HepG2 (cell line): ENCODE data around the gene ZBTB7B. TPM values are rescaled to one million over a fixed set of nuclear protein-coding genes. Genes with fewer than 3 reads are reported as not detected.

Source experiments
- DRAP1 ChIP-seq: IDR thresholded peaks from 2 replicates; pipeline ENCODE4 v1.6.1; 2016; ENCODE audit warnings: missing genetic modification reagents, missing compliant biosample characterization
- FOXK1 ChIP-seq: sonication (generic); formaldehyde crosslinking; IDR thresholded peaks from 2 replicates; pipeline ENCODE4 v1.4.0; 2020; ENCODE audit warnings: low read depth, missing genetic modification reagents, borderline replicate concordance
- GFI1 ChIP-seq: sonication (generic); formaldehyde crosslinking; IDR thresholded peaks from 2 replicates; pipeline ENCODE4 v1.5.0; 2020; ENCODE audit warnings: missing genetic modification reagents, mild to moderate bottlenecking, borderline replicate concordance
- GRHL1 ChIP-seq: sonication (generic); formaldehyde crosslinking; conservative IDR thresholded peaks from 2 replicates; pipeline ENCODE4 v1.8.0; 2022; ENCODE audit warnings: missing genetic modification reagents
- IKZF5 ChIP-seq: IDR thresholded peaks from 2 replicates; pipeline ENCODE4 v1.6.1; 2018; ENCODE audit warnings: missing genetic modification reagents, mild to moderate bottlenecking, missing compliant biosample characterization
- JUND ChIP-seq: sonication (generic); formaldehyde crosslinking; IDR thresholded peaks from 2 replicates; pipeline ENCODE4 v1.8.0; 2022; ENCODE audit warnings: mild to moderate bottlenecking, missing genetic modification reagents
- LCORL ChIP-seq, 2 experiments: fragments of 450-650 bp in 1 of 2; sonication (generic) in 1 of 2; formaldehyde crosslinking in 1 of 2; IDR thresholded peaks; 2 replicates each; pipeline versions ENCODE4 v1.5.0 to v1.6.1; 2017 to 2020; ENCODE audit warnings: antibody characterized with exemption in 1 of 2, missing genetic modification reagents in 1 of 2
- PCBP2 ChIP-seq: fragments of 200-400 bp; formaldehyde crosslinking; optimal IDR thresholded peaks from 2 replicates; pipeline ENCODE3; 2018; ENCODE audit warnings: low read length, low read depth; ENCODE audit not compliant: poor library complexity, severe bottlenecking
- SCMH1 ChIP-seq: sonication (generic); formaldehyde crosslinking; IDR thresholded peaks from 2 replicates; pipeline ENCODE4 v1.9.0; 2021; ENCODE audit warnings: missing genetic modification reagents, mild to moderate bottlenecking, borderline replicate concordance
- SIN3A ChIP-seq: IDR thresholded peaks from 2 replicates; pipeline ENCODE4 v1.6.1; 2011; ENCODE audit warnings: low read depth, mild to moderate bottlenecking, control low read depth, low read length, borderline replicate concordance
- SMAD1 ChIP-seq: sonication (generic); formaldehyde crosslinking; IDR thresholded peaks from 2 replicates; pipeline ENCODE4 v1.4.0; 2020; ENCODE audit warnings: missing genetic modification reagents, low read depth, mild to moderate bottlenecking, borderline replicate concordance
- SP4 ChIP-seq: sonication (generic); formaldehyde crosslinking; IDR thresholded peaks from 2 replicates; pipeline ENCODE4 v1.8.1; 2023; ENCODE audit warnings: mild to moderate bottlenecking, missing genetic modification reagents
- TRIM22 ChIP-seq: fragments of 450-650 bp; IDR thresholded peaks from 2 replicates; pipeline ENCODE4 v1.6.1; 2017
- ZBTB42 ChIP-seq: sonication (generic); formaldehyde crosslinking; IDR thresholded peaks from 2 replicates; pipeline ENCODE4 v1.5.0; 2020; ENCODE audit warnings: mild to moderate bottlenecking, missing genetic modification reagents
- ZFY ChIP-seq: sonication (generic); formaldehyde crosslinking; IDR thresholded peaks from 2 replicates; pipeline ENCODE4 v1.4.0; 2020; ENCODE audit warnings: missing genetic modification reagents
- ZNF44 ChIP-seq: sonication (generic); formaldehyde crosslinking; IDR thresholded peaks from 2 replicates; pipeline ENCODE4 v1.5.1; 2020; ENCODE audit warnings: mild to moderate bottlenecking, missing genetic modification reagents
- ZNF660 ChIP-seq: sonication (generic); formaldehyde crosslinking; IDR thresholded peaks from 2 replicates; pipeline ENCODE4 v1.5.1; 2020; ENCODE audit warnings: mild to moderate bottlenecking, low read depth, missing genetic modification reagents, borderline replicate concordance
- ZNF670 ChIP-seq: sonication (generic); formaldehyde crosslinking; IDR thresholded peaks from 2 replicates; pipeline ENCODE4 v1.8.0; 2022; ENCODE audit warnings: mild to moderate bottlenecking, missing genetic modification reagents, borderline replicate concordance
- polyA plus RNA-seq, 8 experiments: library from polyadenylated mRNA; depleted of rRNA in 3 of 8; stranded (reverse) in 7 of 8; unstranded in 1 of 8; fragments of >200 nt; fragmentation: Illumina TruSeq in 4 of 8; extraction: Trizol in 4 of 8; gene quantifications; 2 replicates each; pipeline versions ENCODE4 v1.2.1 to v1.2.3, GENCODE V29; 2011 to 2016; ENCODE audit warnings: low read depth in 4 of 8, missing spikeins in 1 of 8, mixed read lengths in 1 of 8; ENCODE audit not compliant: insufficient read depth in 1 of 8
- total RNA-seq, 5 experiments: library from RNA; depleted of rRNA; stranded (reverse); fragments of >200 nt; fragmentation: Illumina TruSeq; extraction: Trizol; gene quantifications; 2 replicates each; pipeline ENCODE4 v1.2.3, GENCODE V29; 2016; ENCODE audit warnings: low read depth in 1 of 5
- TF ChIP-seq, protein P1 (sequence below): sonication (generic); formaldehyde crosslinking; IDR thresholded peaks from 2 replicates; pipeline ENCODE4 v1.5.0; 2020; ENCODE audit warnings: missing genetic modification reagents
- TF ChIP-seq, protein P2 (sequence below): fragments of 450-650 bp; IDR thresholded peaks from 2 replicates; pipeline ENCODE4 v1.6.1; 2017; ENCODE audit warnings: mild to moderate bottlenecking

The ZBTB7B gene
- total and polyA plus RNA-seq, 2 of the 13 experiments (the other 11 are each of a cell fraction or from before 2014, with no cell fraction given) = 15.5 to 17.5 TPM

DNA sequence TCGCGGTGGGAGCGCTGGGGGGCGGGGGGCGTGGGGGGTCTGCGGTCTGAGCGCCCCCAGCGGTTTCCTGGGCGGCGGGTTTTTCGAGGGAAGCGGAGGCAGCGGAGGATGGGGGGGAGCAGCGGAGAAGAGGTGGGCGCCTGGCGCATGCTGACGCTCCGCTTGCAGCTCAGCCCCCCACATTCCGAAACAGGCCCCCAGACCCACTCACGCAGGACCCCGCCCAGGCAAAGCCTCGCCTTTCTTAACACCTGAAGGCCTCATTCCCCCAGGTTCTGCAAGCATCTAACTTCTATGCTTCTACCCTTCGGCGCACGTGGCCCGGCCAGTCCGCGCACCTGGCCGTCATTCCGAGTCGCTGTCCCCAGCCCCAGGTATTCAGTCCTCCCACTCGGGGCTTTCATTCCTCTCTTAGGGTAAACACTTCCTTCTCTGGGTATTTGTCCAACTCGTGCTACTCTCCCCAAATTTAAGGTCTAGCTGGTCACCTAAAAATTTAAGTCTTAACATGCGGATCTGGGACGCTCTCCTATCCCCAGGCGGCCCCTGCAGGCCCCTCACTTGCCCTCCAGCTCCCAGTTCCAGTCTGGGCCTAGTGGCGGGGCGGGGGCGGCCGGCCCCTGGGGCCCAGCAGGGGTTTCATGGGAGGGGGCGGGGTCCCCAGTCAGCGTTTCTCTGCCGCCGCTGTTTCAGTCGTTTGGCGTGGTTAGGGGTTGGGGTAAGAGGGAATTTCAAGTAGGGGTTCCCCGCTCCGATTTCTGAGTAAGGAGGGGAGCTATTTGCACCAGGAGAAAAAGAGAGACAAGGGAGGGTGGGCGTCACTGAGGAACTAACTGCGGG, 2.8 kb upstream of the ZBTB7B start (continued):
- TF ChIP-seq GFI1 (CRISPR knock-in tag) (no peak), LCORL (IDR thresholded peaks at IDR 0.05) (no peak), LCORL (CRISPR knock-in tag; IDR thresholded peaks at IDR 0.05) (peak; percentile 61), JUND (no peak), DRAP1 (peak; percentile 17; the same call in 1 of the 2 replicates), SMAD1 (CRISPR knock-in tag) (no peak), ZBTB42 (CRISPR knock-in tag) (no peak), SP4 (CRISPR knock-in tag) (no peak), SIN3A (no peak), GRHL1 (no peak), SCMH1 (no peak), ZNF670 (CRISPR knock-in tag) (no peak), ZNF44 (peak; percentile 50; the same call in 1 of the 2 replicates), IKZF5 (CRISPR knock-in tag) (peak; percentile 40; the same call in 1 of the 2 replicates), FOXK1 (CRISPR knock-in tag) (peak; percentile 70; the same call in 1 of the 2 replicates), PCBP2 (no peak), TRIM22 (no peak), ZNF660 (CRISPR knock-in tag) (no peak), ZFY (CRISPR knock-in tag) (peak; percentile 64; the same call in 1 of the 2 replicates)
- TF ChIP-seq, protein P1, sequence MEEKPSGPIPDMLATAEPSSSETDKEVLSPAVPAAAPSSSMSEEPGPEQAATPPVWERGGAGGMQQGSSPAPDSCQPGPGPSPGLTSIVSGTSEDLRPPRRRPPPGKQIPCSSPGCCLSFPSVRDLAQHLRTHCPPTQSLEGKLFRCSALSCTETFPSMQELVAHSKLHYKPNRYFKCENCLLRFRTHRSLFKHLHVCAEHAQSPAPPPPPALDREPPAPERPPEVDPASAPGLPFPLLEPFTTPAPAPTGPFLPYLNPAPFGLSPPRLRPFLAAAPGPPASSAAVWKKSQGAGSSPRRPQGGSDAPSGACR (CRISPR knock-in tag) = no peak
- TF ChIP-seq, protein P2, sequence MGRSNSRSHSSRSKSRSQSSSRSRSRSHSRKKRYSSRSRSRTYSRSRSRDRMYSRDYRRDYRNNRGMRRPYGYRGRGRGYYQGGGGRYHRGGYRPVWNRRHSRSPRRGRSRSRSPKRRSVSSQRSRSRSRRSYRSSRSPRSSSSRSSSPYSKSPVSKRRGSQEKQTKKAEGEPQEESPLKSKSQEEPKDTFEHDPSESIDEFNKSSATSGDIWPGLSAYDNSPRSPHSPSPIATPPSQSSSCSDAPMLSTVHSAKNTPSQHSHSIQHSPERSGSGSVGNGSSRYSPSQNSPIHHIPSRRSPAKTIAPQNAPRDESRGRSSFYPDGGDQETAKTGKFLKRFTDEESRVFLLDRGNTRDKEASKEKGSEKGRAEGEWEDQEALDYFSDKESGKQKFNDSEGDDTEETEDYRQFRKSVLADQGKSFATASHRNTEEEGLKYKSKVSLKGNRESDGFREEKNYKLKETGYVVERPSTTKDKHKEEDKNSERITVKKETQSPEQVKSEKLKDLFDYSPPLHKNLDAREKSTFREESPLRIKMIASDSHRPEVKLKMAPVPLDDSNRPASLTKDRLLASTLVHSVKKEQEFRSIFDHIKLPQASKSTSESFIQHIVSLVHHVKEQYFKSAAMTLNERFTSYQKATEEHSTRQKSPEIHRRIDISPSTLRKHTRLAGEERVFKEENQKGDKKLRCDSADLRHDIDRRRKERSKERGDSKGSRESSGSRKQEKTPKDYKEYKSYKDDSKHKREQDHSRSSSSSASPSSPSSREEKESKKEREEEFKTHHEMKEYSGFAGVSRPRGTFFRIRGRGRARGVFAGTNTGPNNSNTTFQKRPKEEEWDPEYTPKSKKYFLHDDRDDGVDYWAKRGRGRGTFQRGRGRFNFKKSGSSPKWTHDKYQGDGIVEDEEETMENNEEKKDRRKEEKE = no peak
